Loucy (cell line): ENCODE results near the gene TPD52L1.

Experiments used
- EZH2phosphoT487 ChIP-seq: fragments of 200-600 bp; IDR thresholded peaks from 2 replicates; pipeline ENCODE4 v1.6.1; 2018; ENCODE audit warnings: antibody characterized with exemption, mild to moderate bottlenecking, moderate library complexity, borderline replicate concordance
- TF ChIP-seq, protein P1 (sequence below): fragments of 200-600 bp; sonication (generic); conservative IDR thresholded peaks from 2 replicates; pipeline ENCODE4 v1.5.1; 2014; ENCODE audit warnings: mild to moderate bottlenecking, antibody characterized with exemption, low read length

DNA sequence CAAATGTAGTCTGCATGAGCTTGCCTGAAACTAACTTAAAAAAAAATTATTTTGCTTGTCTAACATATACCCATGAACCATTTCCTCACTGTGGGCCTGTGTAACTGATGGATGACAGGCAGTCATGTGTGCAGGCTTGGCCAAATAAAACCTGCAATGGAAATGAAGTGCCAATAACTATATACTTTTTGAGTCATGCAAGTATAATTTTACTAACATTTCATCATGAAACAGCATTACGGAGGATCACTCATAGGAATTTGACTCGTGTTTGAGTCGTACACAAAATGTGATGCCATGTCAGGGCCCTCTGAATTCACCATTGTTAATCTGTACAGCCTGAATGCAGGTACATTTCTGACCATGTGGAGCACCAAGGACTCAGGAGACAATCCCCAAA is 101.6 kb downstream of the TPD52L1 start:
- TF ChIP-seq, protein P1, sequence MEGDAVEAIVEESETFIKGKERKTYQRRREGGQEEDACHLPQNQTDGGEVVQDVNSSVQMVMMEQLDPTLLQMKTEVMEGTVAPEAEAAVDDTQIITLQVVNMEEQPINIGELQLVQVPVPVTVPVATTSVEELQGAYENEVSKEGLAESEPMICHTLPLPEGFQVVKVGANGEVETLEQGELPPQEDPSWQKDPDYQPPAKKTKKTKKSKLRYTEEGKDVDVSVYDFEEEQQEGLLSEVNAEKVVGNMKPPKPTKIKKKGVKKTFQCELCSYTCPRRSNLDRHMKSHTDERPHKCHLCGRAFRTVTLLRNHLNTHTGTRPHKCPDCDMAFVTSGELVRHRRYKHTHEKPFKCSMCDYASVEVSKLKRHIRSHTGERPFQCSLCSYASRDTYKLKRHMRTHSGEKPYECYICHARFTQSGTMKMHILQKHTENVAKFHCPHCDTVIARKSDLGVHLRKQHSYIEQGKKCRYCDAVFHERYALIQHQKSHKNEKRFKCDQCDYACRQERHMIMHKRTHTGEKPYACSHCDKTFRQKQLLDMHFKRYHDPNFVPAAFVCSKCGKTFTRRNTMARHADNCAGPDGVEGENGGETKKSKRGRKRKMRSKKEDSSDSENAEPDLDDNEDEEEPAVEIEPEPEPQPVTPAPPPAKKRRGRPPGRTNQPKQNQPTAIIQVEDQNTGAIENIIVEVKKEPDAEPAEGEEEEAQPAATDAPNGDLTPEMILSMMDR: no peak
- no peak for TF ChIP-seq EZH2phosphoT487
